GM21825 (cell line): ENCODE results near the gene IGF2.
"Not testable (repeated sequence)": the region's sequence is repeated elsewhere in the genome, so short reads cannot be mapped to it uniquely, and the experiment has no call there.

Experiments
- ATAC-seq: cut with Tn5 transposase; IDR thresholded peaks from one replicate; pipeline ENCODE4 v1.9.1; 2021; ENCODE audit warnings: mild to moderate bottlenecking, moderate library complexity; ENCODE audit not compliant: unreplicated experiment

IGF2 gene, protein sequence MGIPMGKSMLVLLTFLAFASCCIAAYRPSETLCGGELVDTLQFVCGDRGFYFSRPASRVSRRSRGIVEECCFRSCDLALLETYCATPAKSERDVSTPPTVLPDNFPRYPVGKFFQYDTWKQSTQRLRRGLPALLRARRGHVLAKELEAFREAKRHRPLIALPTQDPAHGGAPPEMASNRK

DNA sequence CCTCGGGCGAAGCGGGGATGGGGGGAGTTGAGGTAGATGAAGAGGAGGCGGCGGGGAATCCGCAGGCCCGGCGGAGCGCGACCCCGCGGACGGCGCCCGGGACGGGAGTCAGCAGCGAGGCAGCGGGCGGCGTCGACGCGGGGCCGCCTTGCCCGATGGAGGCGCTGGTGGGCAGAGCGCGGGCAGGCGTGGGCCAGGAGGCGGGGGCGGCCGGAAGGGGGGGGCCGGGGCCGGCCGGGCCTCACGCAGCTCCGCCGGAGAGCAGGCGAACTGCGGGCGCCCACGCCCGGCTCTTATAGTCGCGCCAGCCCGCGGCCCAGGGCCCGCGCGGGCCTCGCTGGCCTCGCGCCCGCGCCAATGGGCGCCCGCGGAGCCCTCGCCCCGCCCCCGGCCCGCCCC, at the start of gene IGF2:
Gene IGF2 (minus strand): TSS at position 267 of the 399 bp plus-strand sequence. CDS start 3,866 bp downstream, outside the sequence.
- ATAC-seq: no peak

DNA sequence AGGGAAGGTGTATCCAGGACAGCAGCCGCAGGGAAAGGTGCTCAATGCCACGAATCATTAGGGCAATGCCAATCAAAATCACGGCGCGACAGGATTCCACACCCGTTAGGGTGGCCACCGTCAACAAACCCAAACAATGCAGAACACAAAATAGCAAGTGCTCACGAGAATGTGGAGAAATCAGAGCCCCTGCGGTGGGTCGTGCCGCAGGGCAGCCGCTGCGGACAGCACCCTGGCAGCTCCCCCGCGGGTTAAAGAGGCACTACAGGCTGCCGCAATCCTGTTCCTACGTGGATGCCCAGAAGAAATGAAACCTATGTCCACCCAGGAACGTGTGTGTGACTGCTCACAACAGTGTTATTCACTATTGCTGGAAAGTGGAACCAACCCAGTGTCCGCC, 49.6 kb upstream of the IGF2 start:
- no peak for ATAC-seq

DNA sequence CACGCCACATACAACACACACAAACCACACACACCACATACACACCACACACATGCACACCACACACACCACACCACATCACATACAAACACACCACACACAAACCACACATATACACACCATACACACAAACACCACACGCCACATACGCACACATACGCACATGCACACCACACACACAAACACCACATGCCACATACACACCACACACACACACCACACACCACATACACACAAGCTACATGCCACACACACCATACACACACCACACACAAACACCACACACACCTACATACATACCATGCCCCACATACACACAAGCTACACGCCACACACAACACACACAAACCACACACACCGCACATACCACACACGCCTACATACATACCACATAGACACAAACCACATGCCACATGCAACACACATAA, 48.1 kb upstream of the IGF2 start:
- ATAC-seq: no peak

DNA sequence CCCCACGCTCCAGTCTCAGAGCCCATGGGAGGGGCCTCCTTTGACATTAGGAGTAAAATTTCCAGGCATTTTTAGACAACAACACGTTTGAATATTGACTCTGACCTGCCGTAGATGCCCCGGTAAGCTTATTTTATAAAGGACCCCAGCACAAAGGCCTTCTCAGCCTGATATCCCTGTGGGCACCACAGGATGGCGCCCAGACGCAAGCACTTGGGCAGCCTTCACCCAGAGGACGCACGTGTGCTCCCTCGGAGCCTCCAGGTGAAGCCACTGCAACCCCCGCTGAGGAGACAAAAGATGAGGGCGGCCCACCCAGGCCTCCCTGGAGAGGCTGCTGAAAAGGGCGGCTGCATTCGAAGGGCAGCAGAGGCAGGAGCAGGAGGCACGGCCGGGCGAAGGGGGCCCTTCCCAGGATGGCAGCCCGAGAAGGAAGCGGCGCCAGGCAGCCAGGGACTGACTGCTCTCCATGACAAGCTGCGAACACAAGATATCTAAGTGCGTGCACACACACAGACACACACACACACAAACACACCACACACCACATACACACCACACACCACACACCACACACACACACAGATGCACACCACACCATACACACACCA, 47.6 kb upstream of the IGF2 start:
- no peak for ATAC-seq

DNA sequence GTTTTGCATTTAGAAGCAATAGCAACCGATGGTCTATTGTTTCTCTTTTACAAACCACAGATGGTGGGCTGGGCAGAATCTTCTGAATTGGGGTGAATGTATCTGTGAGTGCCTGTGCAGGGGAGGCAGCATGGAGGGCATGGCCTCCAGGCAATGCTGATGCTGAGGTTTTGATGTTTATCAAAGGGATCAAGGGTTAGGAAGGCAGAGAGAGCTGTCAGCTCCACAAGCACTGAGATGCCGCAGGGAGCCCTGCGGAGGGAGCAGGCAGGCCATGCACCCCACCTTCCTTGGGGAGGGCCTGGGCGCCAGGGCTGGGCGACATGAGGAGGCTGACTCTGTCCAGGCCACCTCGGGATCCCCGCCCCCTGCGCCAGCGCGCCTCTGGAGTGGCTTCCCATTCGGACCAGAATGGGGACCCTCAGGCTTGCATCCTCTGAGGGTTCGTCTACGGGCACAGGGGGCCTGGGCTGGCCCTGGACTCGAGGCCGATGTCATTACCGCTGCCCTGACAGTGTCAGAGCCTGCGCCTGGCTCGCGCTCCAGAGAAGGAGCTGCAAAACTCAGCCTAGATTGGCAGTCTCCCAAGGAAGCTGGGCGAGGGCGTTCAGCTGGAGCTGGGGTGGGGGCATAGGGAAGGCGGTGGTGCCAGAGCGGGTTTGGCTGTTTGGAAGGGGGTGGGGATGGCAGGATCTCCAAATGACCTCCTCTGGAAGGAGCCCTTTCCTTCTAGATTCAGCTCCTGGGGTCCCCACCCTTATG, 46.3 kb upstream of the IGF2 start:
- ATAC-seq: no peak

DNA sequence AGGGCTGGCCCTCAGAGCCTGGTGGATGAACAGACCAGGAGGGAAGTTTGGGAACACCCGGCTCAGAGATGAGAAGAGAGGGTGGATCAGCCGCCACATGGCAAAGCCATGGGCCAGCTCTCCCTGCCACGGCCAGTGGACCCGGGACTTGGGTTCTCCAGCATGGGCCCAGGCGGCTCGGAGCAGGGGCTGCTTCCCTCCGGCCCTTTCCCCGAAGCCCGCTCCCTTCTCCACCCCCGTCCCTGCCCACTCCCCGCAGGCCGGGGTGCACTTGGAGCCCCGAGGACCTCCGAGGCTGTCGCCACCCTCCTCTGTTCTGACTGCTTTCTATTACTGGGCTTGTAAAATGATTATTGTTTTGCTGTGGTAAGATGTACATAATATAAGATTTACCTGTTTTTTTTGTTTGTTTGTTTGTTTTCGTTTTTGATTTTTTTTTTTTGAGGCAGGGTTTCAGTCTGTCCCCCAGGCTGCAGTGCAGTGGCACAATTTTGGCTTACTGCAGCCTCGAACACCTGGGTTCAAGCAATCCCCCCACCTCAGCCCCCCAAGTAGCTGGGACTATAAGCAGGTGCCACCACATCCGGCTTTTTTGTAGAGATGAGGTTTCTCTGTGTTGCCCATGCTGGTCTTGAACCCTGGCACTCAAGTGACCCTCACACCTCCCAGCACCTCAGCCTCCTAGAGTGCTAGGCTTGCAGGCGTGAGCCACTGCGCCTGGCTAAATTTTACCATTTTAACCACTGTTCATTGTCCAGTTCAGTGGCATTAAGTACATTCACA, 43.7 kb upstream of the IGF2 start:
- ATAC-seq: no peak

DNA sequence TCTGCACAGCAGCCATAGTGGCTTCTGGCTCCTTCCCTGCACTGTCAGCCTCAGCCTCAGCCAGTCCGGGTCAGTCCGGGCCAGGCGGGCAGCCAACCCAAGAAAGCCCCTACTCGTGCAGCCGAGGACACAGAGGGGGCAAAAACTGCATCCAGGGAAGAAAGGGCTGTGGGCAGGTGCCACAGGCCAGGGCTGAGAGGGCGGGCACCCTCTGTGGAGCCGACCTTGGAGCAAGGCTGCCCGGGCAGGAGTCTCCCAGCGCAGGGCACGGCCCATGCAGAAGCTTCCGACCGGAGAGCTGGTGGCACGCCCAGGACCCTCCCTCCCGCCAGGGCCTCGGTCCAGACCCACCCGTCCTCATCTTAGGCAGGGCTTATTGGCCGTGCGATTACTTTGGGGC, 42.9 kb upstream of the IGF2 start:
- ATAC-seq: no peak

DNA sequence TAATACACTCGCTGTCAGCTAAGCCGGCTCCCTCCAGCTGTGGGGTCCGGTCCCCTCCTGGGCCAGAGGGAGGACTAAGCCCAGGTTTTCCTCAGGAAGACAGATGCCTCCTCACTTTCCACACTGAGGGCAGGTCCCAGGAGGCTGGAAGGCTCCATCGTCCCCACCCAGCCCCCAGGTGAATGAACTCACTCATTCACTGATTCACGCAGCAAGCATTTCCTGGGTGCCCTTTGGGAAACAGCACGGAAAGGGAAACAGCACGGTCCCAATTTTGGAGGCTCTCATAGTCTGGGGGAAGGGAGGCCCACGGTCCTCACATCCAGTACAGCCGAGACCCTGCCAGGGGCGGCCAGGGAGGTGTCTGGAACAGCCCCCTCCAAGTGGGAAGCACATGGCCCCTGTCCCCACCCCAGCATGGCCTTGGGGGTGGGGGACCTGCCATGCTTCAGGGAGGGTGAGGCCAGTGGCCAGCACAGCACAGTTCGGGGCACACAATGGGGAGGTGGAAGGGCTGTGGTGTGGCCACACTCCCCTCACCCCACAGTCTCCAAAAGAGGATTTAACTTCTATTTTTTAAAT, 41.7 kb upstream of the IGF2 start:
- no peak for ATAC-seq

DNA sequence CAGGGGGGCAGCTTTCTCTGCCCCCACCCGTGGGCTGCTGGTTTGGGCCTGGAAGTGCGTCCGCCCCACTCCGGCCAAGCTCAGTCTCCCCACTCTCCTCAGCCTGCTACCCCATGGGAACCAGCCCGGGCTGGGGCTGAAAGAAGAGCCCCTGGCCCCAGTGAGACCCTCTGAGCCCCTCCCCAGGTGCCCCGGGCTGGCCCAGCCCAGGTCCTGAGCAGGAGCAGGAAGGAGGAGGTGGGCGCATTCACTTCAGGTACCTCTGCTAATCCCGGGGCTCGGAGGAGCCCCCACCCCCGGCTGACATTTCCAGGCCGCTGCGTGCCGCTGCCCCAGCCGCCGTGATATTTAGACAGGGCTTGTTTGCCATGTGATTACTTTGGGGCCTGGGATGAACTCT, 41.2 kb upstream of the IGF2 start:
- no peak for ATAC-seq

DNA sequence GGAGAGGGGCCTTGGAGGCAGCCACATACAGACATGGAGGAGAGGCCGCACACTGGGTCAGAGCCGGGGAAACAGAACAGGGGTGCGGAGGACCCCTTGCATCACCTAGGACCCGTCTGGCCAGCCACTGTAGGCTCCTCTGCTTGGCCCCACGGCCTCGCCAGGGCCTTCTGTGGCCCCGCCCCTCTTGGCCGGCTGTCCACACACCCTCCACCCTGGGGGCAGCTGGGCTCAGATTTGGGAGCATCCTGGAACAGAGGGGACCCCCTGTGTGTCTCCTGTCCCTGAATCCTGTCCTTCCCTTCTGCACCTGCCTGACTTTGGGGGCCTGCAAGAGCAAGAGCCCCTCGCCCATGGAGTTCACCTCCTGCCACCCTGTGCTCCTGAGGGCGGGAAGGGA, 40.3 kb upstream of the IGF2 start:
- ATAC-seq: no peak

DNA sequence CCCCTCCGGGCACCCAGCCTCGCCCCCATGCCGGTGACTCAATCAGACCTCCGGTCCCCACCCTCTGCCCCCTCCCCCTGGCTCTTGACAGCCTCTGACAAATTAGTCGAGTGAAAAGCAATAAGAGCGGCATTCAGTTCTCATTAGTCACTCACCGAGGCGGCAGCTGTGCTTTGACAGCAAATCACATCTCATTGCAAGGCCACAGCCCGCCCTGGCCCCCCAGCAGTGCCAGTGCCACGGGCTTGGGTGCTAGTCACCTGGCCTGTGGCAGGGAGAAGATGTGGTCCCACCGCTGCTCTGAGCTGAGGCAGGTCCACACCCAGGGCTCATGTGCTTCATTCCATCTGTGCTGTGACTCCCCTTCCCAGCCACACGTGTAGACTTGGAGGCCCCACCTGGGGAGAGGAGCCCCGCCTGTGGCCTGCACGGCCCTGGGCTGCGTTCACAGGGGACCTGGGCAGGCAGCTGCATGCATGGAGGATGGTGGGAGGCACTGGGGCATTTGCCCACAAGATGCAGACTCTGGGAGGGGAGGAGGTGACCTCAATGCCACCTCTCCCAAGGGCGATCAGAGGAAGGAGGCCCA, 39.8 kb upstream of the IGF2 start:
- ATAC-seq: no peak

DNA sequence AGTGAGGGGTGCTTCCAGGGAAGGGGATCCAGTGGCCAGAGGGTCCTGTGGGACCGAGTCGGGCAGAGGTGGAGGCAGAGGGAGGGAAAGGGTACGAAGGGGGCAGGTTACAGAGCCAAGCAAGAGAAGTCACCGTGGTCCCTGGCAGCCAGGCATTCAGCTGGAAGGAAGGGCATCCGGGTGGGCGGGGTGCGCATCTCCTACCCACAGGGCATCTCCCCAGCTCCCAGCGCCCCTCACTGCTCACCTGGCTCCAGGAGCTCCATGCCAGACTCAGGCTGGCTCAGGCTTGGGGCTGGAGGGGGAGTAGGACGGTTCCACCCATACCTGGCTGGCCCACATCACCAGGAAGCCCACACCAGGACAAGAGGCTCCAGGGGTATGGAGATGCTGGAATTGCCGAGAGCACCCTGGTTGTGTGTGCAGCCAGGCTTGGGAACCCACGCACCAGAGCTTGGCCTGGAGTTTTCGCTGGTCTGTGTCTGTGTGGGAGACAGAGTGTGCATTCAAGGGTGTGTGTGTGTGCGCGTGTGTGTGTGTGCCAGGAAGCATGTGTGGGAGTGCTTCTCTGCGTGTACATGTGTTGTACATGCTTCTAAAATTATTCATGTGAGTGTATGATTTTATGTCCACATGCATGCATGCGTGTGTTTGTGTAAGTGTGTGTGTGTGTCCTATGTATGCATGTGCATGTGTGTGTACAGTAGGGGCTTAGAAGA, 39.0 kb upstream of the IGF2 start:
- ATAC-seq: not testable (repeated sequence)

DNA sequence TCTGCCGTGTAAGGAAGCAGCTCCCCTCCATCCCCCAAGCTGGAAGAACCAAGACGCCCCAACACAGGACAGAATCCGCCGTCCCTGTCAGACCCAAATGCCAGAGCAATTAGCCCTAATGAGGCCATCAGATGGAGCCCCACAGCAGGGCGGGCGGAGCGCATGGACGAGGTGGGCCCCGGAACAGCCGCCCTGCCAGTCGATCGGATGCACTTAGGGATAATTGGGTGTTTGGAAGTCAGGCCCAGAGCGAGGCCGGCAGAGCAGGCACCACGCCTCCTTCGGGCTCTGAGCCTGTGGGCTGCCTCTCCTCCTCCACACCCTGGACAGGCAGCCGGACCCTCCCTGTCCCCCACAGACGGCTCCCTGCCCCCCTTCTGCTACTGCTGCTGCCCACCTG, 37.9 kb upstream of the IGF2 start:
- ATAC-seq: no peak

DNA sequence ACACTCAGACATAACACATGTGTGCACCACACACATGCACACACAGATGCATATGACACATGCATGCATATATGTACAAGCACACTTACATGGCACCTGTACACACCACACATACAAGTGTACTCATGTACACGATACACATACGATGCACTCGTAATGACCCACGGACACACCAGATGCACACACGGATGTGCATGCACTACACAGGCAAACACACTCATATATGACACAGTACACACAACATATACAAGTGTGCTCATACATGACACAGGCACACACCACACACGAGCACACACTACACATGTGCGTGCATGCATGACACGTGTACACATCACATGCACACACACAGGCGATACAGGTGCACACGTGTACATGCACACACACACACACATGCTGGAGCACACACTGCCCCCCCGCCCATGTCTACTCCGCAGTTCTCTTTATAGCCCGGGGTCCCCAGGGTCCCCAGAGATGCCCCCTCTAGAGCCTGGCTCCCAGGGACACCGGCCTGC, 37.3 kb upstream of the IGF2 start:
- no peak for ATAC-seq

DNA sequence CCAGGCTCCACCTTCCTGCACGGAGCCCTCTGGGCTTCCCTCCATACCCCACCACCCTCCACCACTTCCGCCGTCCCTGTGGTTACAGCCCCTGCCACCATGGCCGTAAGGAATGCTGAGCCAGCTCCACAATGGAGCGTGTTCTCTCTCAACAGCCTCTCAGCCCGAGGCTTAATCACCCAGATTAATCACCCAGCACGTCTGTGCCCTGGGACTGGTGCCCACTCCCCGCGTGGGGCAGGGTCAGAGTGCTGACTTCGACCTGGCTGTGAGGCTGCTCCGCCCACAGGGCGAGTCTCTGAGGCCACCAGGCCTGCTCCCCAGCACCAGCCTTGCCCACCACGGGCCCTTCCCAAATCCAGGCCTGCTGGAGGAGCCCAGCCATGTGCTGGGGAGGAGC, 36.5 kb upstream of the IGF2 start:
- no peak for ATAC-seq

DNA sequence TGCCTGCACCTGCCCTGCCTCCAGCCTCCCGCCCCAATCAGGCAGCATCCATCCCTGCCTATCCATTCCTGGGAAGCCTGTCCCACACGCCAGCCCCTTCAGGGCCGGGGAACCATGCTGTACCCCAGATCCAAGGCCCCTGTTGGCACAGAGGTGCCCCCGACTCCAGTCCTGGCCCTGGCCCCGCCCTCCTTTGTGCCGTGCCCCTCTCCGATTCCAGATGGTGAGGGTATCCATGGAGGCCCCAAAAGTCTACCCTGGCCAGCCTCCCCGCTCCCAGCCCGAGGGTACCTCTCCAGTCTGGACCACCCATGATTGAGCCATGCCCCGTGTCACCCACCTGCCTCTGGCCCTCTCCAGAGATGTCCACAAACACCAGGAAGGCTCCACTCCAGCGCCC, 35.2 kb upstream of the IGF2 start:
- no peak for ATAC-seq

DNA sequence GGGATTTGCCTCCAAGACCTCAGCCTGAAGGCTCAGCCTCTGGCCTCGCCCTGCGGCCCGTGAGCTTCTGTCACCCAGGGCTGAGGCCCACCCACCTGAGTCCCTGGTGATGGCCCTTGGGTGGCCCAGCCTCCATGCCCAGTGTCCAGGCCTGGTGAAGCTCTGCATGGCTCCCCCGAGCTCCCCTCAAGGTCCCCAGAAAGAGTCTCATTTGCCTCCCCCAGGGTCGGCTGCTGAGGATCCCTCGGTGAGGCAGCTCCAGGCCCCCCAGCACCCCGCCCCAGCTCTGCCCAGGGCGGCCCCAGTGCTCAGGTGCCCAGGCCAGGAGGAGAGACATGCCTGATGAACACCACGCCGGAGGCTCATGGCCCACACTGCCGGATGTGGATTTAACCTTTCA, 34.6 kb upstream of the IGF2 start:
- ATAC-seq: no peak

DNA sequence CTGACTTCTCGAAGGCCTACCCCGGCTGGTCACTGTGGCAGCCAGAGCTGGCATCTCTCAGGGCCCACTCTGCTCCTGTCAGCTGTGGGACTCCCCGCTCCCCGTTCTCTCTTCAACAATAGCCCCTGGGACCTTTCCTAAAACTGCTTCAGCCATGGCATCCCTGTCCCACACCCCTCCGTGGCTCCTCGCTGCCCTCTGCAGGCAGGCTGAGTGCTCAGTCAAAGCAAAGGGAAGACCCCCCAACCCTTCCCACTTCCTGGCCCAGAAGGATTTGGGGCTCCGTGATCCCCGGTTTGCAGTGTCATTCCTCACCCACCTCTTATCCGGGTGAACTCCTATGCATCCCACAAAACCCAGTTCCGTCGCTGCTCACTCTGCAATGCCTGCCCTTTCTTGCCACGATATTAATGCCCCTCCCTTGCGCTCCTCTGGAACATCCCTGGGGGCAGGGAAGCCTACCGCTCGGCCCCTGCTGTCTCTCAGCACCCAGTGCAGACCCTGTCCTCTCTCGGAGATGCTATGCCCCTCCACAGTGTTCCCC, 34.0 kb upstream of the IGF2 start:
- ATAC-seq: no peak

DNA sequence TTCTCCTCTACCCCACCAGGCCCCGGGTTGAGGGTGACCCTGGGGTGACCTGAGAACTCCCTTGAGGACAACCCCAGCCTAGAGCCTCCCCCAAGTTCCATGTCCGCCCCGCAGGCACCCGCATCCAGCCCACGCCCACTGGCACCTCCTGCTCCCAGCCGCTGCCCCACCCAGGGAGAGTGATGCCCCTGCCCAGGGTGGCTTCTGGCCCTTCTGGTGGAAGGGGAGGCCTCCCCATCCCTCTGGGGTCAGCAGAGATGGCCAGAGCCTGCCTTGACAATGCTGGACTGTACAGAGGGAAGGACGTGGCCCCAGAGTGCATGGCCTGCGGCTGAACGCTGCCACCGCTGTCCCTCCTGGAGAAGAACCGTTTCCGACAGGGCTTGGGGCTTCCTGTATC, 33.5 kb upstream of the IGF2 start:
- ATAC-seq: no peak

DNA sequence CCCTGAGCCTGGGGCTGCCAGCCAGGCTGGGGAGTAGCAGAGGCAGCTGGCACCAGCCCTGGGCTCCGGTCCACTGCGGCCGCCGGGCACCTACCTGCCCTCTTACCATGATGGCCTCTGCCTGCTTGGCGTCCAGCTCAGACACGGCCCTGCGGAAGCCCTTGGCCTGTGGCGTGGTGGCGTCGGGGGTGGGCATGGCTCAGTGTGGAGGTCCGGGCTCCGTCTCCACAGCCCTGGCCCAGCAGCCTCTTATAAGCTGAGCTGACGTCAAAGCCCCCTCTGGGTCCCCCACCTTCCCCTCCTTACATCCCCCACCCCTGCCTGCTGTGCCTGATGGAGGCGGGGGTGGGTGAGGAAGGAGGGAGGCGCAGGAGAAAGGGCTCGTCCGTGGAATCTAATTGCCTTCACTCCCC, 32.4 kb upstream of the IGF2 start, which contains the start of gene TH:
Gene TH (minus strand): TSS at position 225 of the 413 bp plus-strand sequence. CDS start 29 bp downstream, at position 196.
- ATAC-seq: no peak
